ENCODE data around the gene PRPF31. TPM values are rescaled to one million over a fixed set of nuclear protein-coding genes. Genes with fewer than 3 reads are reported as not detected.

Gene PRPF31
- polyA plus RNA-seq, 1 of the 3 experiments (the other 2 are of a cell fraction), result 81.0 TPM

- Histone ChIP-seq H2AFZ (ENCODE audit: low read depth) (no peak overlapping the region), H3K4me2 (no peak overlapping the region), H3K9ac (no peak overlapping the region), H3K27ac (ENCODE audit: low read depth in 2 of 2, low read length in 1 of 2) (no peak overlapping the region), H3K79me2 (ENCODE audit: insufficient read depth) (no peaks in the 10 kb centered on the region), H3K36me3 (replicated peaks in 1 of 2; ENCODE audit: control insufficient read depth in 1 of 2, insufficient read depth in 2 of 2, low read length in 1 of 2) (peaks cover 12 to 69% of the 10 kb centered on the region in 2 experiments), H3K9me2 (no peaks in the 10 kb centered on the region), H3K4me3 (ENCODE audit: low read depth in 2 of 2, low read length in 1 of 2) (no peak overlapping the region), H4K20me1 (ENCODE audit: insufficient read depth) (no peaks in the 10 kb centered on the region), H3K4me1 (ENCODE audit: control insufficient read depth in 1 of 2, insufficient read depth in 2 of 2, low read depth in 1 of 2, low read length in 1 of 2) (no peaks in the 10 kb centered on the region), H3K9me3 (no peaks in the 10 kb centered on the region), H3K27me3 (ENCODE audit: insufficient read depth) (no peaks in the 10 kb centered on the region), H3F3A (replicated peaks; ENCODE audit: insufficient read depth) (no peaks in the 10 kb centered on the region)
- ChIA-PET CTCF (interaction anchor here (1.2 kb wide), 1 partner anchor 330 kb away, joined by 3 read pairs; no protein-coding TSS in a partner anchor), POLR2A (no interaction called here)
- 98% methylated on average over 12 of the region's 17 CpGs for WGBS (ENCODE audit: low lambda C conversion rate)
- no peak for DNase-seq
- TF ChIP-seq FOSL2 (IDR thresholded peaks at IDR 0.05; ENCODE audit: borderline replicate concordance, low read depth), result no peak
- no peak for TF ChIP-seq GABPA (IDR thresholded peaks at IDR 0.05; ENCODE audit: low read depth)
- TF ChIP-seq TEAD4 (IDR thresholded peaks at IDR 0.05; ENCODE audit: borderline replicate concordance, insufficient read depth), result no peak
- no peak for TF ChIP-seq MAX (IDR thresholded peaks at IDR 0.05; ENCODE audit: low read depth)
- no peak for TF ChIP-seq JUND (IDR thresholded peaks at IDR 0.05)
- TF ChIP-seq EP300 (IDR thresholded peaks at IDR 0.05; ENCODE audit: borderline replicate concordance in 1 of 2, low read depth in 1 of 2, low read length in 1 of 2), result no peak
- TF ChIP-seq ELF1 (IDR thresholded peaks at IDR 0.05), result no peak
- no peak for TF ChIP-seq NRF1 (IDR thresholded peaks at IDR 0.05; ENCODE audit: low read depth, low read length)
- no peak for TF ChIP-seq FOXJ3 (CRISPR knock-in tag; IDR thresholded peaks at IDR 0.05)
- no peak for TF ChIP-seq RAD21 (IDR thresholded peaks at IDR 0.05; ENCODE audit: low read length)
- TF ChIP-seq MXI1 (IDR thresholded peaks at IDR 0.05; ENCODE audit: low read depth, low read length), result no peak
These were observed 8.1 kb downstream of the PRPF31 start for GRCh38 chr19:54123682-54124081.

- Histone ChIP-seq H3K27me3 (ENCODE audit: insufficient read depth) (no peaks in the 10 kb centered on the region), H3K4me2 (no peak overlapping the region), H4K20me1 (ENCODE audit: insufficient read depth) (no peaks in the 10 kb centered on the region), H3K79me2 (ENCODE audit: insufficient read depth) (no peaks in the 10 kb centered on the region), H3K36me3 (replicated peaks in 1 of 2; ENCODE audit: control insufficient read depth in 1 of 2, insufficient read depth in 2 of 2, low read length in 1 of 2) (peaks cover 11 to 74% of the 10 kb centered on the region in 2 experiments), H3K9me3 (no peaks in the 10 kb centered on the region), H2AFZ (ENCODE audit: low read depth) (no peak overlapping the region), H3K27ac (ENCODE audit: low read depth in 2 of 2, low read length in 1 of 2) (no peak overlapping the region), H3K9me2 (no peaks in the 10 kb centered on the region), H3K4me3 (ENCODE audit: low read depth in 2 of 2, low read length in 1 of 2) (no peak overlapping the region), H3K4me1 (ENCODE audit: control insufficient read depth in 1 of 2, insufficient read depth in 2 of 2, low read depth in 1 of 2, low read length in 1 of 2) (no peaks in the 10 kb centered on the region), H3K9ac (no peak overlapping the region), H3F3A (replicated peaks; ENCODE audit: insufficient read depth) (no peaks in the 10 kb centered on the region)
- CTCF ChIA-PET, result no interaction called here
- TF ChIP-seq FOSL2 (IDR thresholded peaks at IDR 0.05; ENCODE audit: borderline replicate concordance, low read depth) (no peak), CTCF (IDR thresholded peaks at IDR 0.05) (no peak), FOXM1 (IDR thresholded peaks at IDR 0.05; ENCODE audit: low read depth) (no peak), MXI1 (IDR thresholded peaks at IDR 0.05; ENCODE audit: low read depth, low read length) (no peak), USF1 (IDR thresholded peaks at IDR 0.05; ENCODE audit: borderline replicate concordance, low read depth) (no peak), GATA2 (CRISPR knock-in tag; IDR thresholded peaks at IDR 0.05) (no peak), PBX3 (IDR thresholded peaks at IDR 0.05) (no peak), GABPA (IDR thresholded peaks at IDR 0.05; ENCODE audit: low read depth) (no peak), EP300 (IDR thresholded peaks at IDR 0.05; ENCODE audit: borderline replicate concordance in 1 of 2, low read depth in 1 of 2, low read length in 1 of 2) (no peak)
- no peak for DNase-seq
- WGBS (ENCODE audit: low lambda C conversion rate), result 90% methylated on average over 14 of the region's 19 CpGs
- POLR2A ChIA-PET, result interaction anchor here (0.7 kb wide), 1 partner anchor 9 kb away, joined by 3 read pairs; the partner anchor contains the start of genes PRPF31 and TFPT
These were observed 8.8 kb downstream of the PRPF31 start for GRCh38 chr19:54124393-54124792.
